ENCODE measurements around the gene NAV3.
"Not testable (repeated sequence)": the region's sequence is repeated elsewhere in the genome, so short reads cannot be mapped to it uniquely, and the experiment has no call there.

The NAV3 gene

GRCh38 chr12:78102801-78103200 lies 272.1 kb downstream of the NAV3 start:
- DNase-seq (ENCODE audit: low read depth in 2 of 2, low spot score in 1 of 2), result not testable (repeated sequence)

- DNase-seq (ENCODE audit: low read depth in 2 of 2, low spot score in 1 of 2), result no peak
Observed at GRCh38 chr12:78115889-78116288, 285.2 kb downstream of the NAV3 start.

GRCh38 chr12:78118036-78118435 lies 287.3 kb downstream of the NAV3 start:
- no peak for DNase-seq (ENCODE audit: low read depth in 2 of 2, low spot score in 1 of 2)

GRCh38 chr12:78118486-78118885 lies 287.8 kb downstream of the NAV3 start:
- DNase-seq (ENCODE audit: low read depth in 2 of 2, low spot score in 1 of 2), result no peak

- no peak for DNase-seq (ENCODE audit: low read depth in 2 of 2, low spot score in 1 of 2)
Observed at GRCh38 chr12:78119351-78119918, 288.7 kb downstream of the NAV3 start.

- no peak for DNase-seq (ENCODE audit: low read depth in 2 of 2, low spot score in 1 of 2)
Observed at GRCh38 chr12:78120306-78120705, 289.6 kb downstream of the NAV3 start.

GRCh38 chr12:78120866-78121560 lies 290.3 kb downstream of the NAV3 start:
- no peak for DNase-seq (ENCODE audit: low read depth in 2 of 2, low spot score in 1 of 2)

GRCh38 chr12:78121969-78122610 lies 291.4 kb downstream of the NAV3 start:
- DNase-seq (ENCODE audit: low read depth in 2 of 2, low spot score in 1 of 2), result no peak

GRCh38 chr12:78128211-78128610 lies 297.5 kb downstream of the NAV3 start:
- no peak for DNase-seq (ENCODE audit: low read depth in 2 of 2, low spot score in 1 of 2)

GRCh38 chr12:78143717-78144116 lies 313.0 kb downstream of the NAV3 start:
- DNase-seq (ENCODE audit: low read depth in 2 of 2, low spot score in 1 of 2), result no peak

- DNase-seq (ENCODE audit: low read depth in 2 of 2, low spot score in 1 of 2), result no peak
Observed at GRCh38 chr12:78145398-78145797, 314.7 kb downstream of the NAV3 start.

GRCh38 chr12:78146365-78146772 lies 315.7 kb downstream of the NAV3 start:
- DNase-seq (ENCODE audit: low read depth in 2 of 2, low spot score in 1 of 2), result no peak

- DNase-seq (ENCODE audit: low read depth in 2 of 2, low spot score in 1 of 2), result no peak
Observed at GRCh38 chr12:78149459-78149858, 318.8 kb downstream of the NAV3 start.

- DNase-seq (ENCODE audit: low read depth in 2 of 2, low spot score in 1 of 2), result no peak
Observed at GRCh38 chr12:78155546-78155945, 324.9 kb downstream of the NAV3 start.

- no peak for DNase-seq (ENCODE audit: low read depth in 2 of 2, low spot score in 1 of 2)
Observed at GRCh38 chr12:78156751-78157150, 326.1 kb downstream of the NAV3 start.

- no peak for DNase-seq (ENCODE audit: low read depth in 2 of 2, low spot score in 1 of 2)
Observed at GRCh38 chr12:78157199-78157598, 326.5 kb downstream of the NAV3 start.

- no peak for DNase-seq (ENCODE audit: low read depth in 2 of 2, low spot score in 1 of 2)
Observed at GRCh38 chr12:78164154-78164553, 333.5 kb downstream of the NAV3 start.

GRCh38 chr12:78167510-78167909 lies 336.8 kb downstream of the NAV3 start:
- DNase-seq (ENCODE audit: low read depth in 2 of 2, low spot score in 1 of 2), result no peak

- no peak for DNase-seq (ENCODE audit: low read depth in 2 of 2, low spot score in 1 of 2)
Observed at GRCh38 chr12:78171061-78171460, 340.4 kb downstream of the NAV3 start.

- DNase-seq (ENCODE audit: low read depth in 2 of 2, low spot score in 1 of 2), result no peak
Observed at GRCh38 chr12:78176643-78177042, 345.9 kb downstream of the NAV3 start.

GRCh38 chr12:78177298-78177697 lies 346.6 kb downstream of the NAV3 start:
- no peak for DNase-seq (ENCODE audit: low read depth in 2 of 2, low spot score in 1 of 2)

GRCh38 chr12:78179346-78179745 lies 348.7 kb downstream of the NAV3 start:
- no peak for DNase-seq (ENCODE audit: low read depth in 2 of 2, low spot score in 1 of 2)

Measured in stimulated activated CD8-positive, alpha-beta memory T cell treated with anti-CD3 and anti-CD28 coated beads, Interleukin-4, amount 100 ng/mL, for 4 hours (primary cell).